Measurements from ENCODE around the gene GALNTL6.

- no peak for TF ChIP-seq FOXK2 (IDR thresholded peaks at IDR 0.05)
- no peak for TF ChIP-seq ELF4 (IDR thresholded peaks at IDR 0.05)
Measured at GRCh38 chr4:173051232-173051631, 1238.0 kb downstream of the GALNTL6 start.
